HepG2 (cell line): ENCODE measurements around the gene SERPINB10. TPM values are rescaled to one million over a fixed set of nuclear protein-coding genes. Genes with fewer than 3 reads are reported as not detected.

ENCODE experiments used
- HHEX ChIP-seq: IDR thresholded peaks from 2 replicates; pipeline ENCODE4 v1.6.1; 2016; ENCODE audit warnings: control low read depth
- KDM5A ChIP-seq: fragments of 200-600 bp; sonication (generic); IDR thresholded peaks from 2 replicates; pipeline ENCODE4 v1.7.0; 2018; ENCODE audit warnings: antibody characterized with exemption, mild to moderate bottlenecking, low read length, borderline replicate concordance
- MBNL3 ChIP-seq: fragments of 250-450 bp; sonication (Bioruptor Pico); conservative IDR thresholded peaks from 2 replicates; pipeline ENCODE4 v1.8.0; 2022; ENCODE audit warnings: mild to moderate bottlenecking, inconsistent platforms
- MTA1 ChIP-seq: sonication (generic); formaldehyde crosslinking; IDR thresholded peaks from 2 replicates; pipeline ENCODE4 v1.4.0; 2020; ENCODE audit warnings: missing genetic modification reagents, mild to moderate bottlenecking, borderline replicate concordance
- NFAT5 ChIP-seq: sonication (generic); formaldehyde crosslinking; IDR thresholded peaks from 2 replicates; pipeline ENCODE4 v1.4.0; 2020; ENCODE audit warnings: missing genetic modification reagents
- PHF20 ChIP-seq: sonication (generic); formaldehyde crosslinking; IDR thresholded peaks from 2 replicates; pipeline ENCODE4 v1.5.0; 2020; ENCODE audit warnings: mild to moderate bottlenecking, missing genetic modification reagents
- ZNF232 ChIP-seq: sonication (generic); formaldehyde crosslinking; IDR thresholded peaks from 2 replicates; pipeline ENCODE4 v1.4.0; 2020; ENCODE audit warnings: missing genetic modification reagents, borderline replicate concordance
- ZNF609 ChIP-seq: sonication (generic); formaldehyde crosslinking; IDR thresholded peaks from 2 replicates; pipeline ENCODE4 v1.4.0; 2020; ENCODE audit warnings: mild to moderate bottlenecking, missing genetic modification reagents, borderline replicate concordance
- ZNF792 ChIP-seq: IDR thresholded peaks from 2 replicates; pipeline ENCODE4 v1.6.1; 2016
- ZSCAN5A ChIP-seq: sonication (generic); formaldehyde crosslinking; IDR thresholded peaks from 2 replicates; pipeline ENCODE4 v1.8.0; 2022; ENCODE audit warnings: mild to moderate bottlenecking, missing genetic modification reagents, borderline replicate concordance
- polyA plus RNA-seq, 8 experiments: library from polyadenylated mRNA; depleted of rRNA in 3 of 8; stranded (reverse) in 7 of 8; unstranded in 1 of 8; fragments of >200 nt; fragmentation: Illumina TruSeq in 4 of 8; extraction: Trizol in 4 of 8; gene quantifications; 2 replicates each; pipeline versions ENCODE4 v1.2.1 to v1.2.3, GENCODE V29; 2011 to 2016; ENCODE audit warnings: low read depth in 4 of 8, missing spikeins in 1 of 8, mixed read lengths in 1 of 8; ENCODE audit not compliant: insufficient read depth in 1 of 8
- total RNA-seq, 5 experiments: library from RNA; depleted of rRNA; stranded (reverse); fragments of >200 nt; fragmentation: Illumina TruSeq; extraction: Trizol; gene quantifications; 2 replicates each; pipeline ENCODE4 v1.2.3, GENCODE V29; 2016; ENCODE audit warnings: low read depth in 1 of 5
- TF ChIP-seq, protein P1 (sequence below): sonication (generic); formaldehyde crosslinking; IDR thresholded peaks from 2 replicates; pipeline ENCODE4 v1.4.0; 2020; ENCODE audit warnings: missing genetic modification reagents
- TF ChIP-seq, protein P2 (sequence below): sonication (generic); formaldehyde crosslinking; IDR thresholded peaks from 2 replicates; pipeline ENCODE4 v1.4.0; 2020; ENCODE audit warnings: missing genetic modification reagents

SERPINB10 gene
- total and polyA plus RNA-seq, 2 of the 13 experiments (the other 11 are each of a cell fraction or from before 2014, with no cell fraction given): not detected

DNA sequence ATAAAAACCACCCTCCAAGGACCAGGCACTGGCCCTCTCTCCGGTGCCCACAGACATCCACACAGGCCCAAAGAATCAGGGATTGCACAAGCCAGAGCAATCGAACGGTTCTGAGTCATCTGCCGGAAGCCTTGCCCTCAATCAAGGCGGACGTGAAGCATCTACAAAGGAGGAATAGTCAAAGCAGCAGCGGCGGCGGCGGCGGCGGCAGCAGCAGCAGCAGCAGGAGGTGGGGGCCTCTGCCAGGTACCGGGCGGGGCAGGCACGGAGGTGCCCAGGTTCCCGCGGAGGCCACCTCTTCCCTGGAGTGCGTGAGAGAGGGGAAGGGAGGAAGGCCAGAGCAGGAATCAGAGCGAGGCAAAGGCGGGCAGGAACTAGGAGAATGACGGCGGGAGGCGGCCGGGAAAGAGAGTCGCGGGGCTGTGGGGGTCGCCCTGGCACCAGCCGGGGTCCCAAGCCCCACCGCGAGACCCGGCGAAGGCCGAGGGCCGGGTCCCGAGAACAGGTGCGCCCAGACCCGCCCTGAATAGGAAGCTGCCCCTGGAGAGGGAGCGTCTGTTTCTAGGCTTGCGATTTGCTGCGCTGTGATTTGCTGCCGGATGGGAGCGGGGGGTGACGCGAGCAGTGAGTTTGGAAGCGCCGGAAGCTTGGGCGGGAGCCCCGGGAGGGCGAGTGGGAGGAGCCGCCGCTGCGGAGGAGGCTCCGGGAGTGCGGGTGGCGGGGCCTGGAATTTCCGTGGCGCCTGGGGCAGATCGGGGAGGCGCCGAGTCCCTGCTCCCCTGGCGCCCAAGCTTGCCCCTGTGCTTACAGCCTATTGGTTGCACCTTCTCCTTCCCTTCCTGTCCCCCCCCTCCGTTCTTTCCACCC lies 62.4 kb downstream of the SERPINB10 start, which contains the start of gene SERPINB8 (continued):
- TF ChIP-seq NFAT5 (CRISPR knock-in tag): 0 out of 2 replicates have a peak, but pooled peaks have one; percentile 52
- peak; percentile 71 for TF ChIP-seq PHF20 (CRISPR knock-in tag)
- no peak for TF ChIP-seq HHEX (CRISPR knock-in tag)
- TF ChIP-seq ZSCAN5A (CRISPR knock-in tag): no peak; the same call in 1 of the 2 replicates
- no peak for TF ChIP-seq KDM5A
- TF ChIP-seq MBNL3 (CRISPR knock-in tag): no peak
- TF ChIP-seq, protein P1, sequence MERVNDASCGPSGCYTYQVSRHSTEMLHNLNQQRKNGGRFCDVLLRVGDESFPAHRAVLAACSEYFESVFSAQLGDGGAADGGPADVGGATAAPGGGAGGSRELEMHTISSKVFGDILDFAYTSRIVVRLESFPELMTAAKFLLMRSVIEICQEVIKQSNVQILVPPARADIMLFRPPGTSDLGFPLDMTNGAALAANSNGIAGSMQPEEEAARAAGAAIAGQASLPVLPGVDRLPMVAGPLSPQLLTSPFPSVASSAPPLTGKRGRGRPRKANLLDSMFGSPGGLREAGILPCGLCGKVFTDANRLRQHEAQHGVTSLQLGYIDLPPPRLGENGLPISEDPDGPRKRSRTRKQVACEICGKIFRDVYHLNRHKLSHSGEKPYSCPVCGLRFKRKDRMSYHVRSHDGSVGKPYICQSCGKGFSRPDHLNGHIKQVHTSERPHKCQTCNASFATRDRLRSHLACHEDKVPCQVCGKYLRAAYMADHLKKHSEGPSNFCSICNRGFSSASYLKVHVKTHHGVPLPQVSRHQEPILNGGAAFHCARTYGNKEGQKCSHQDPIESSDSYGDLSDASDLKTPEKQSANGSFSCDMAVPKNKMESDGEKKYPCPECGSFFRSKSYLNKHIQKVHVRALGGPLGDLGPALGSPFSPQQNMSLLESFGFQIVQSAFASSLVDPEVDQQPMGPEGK: peak; percentile 64
- TF ChIP-seq, protein P2, sequence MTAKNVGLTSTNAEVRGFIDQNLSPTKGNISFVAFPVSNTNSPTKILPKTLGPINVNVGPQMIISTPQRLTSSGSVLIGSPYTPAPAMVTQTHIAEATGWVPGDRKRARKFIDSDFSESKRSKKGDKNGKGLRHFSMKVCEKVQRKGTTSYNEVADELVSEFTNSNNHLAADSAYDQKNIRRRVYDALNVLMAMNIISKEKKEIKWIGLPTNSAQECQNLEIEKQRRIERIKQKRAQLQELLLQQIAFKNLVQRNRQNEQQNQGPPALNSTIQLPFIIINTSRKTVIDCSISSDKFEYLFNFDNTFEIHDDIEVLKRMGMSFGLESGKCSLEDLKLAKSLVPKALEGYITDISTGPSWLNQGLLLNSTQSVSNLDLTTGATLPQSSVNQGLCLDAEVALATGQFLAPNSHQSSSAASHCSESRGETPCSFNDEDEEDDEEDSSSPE (CRISPR knock-in tag): peak; percentile 25; the same call in 1 of the 2 replicates
- 0 out of 2 replicates have a peak, but pooled peaks have one; percentile 21 for TF ChIP-seq ZNF792 (CRISPR knock-in tag)
- no peak for TF ChIP-seq ZNF232 (CRISPR knock-in tag)
- peak; percentile 65; the same call in 1 of the 2 replicates for TF ChIP-seq MTA1 (CRISPR knock-in tag)
- peak; percentile 38; the same call in 1 of the 2 replicates for TF ChIP-seq ZNF609 (CRISPR knock-in tag)
